HEK293 (cell line): ENCODE data around the gene TOP3A.

ENCODE experiments used
- CTCF ChIA-PET: fragments of 350-600 bp; formaldehyde crosslinking; extraction: SDS; loops from one replicate; lab custom pipeline; 2021; ENCODE audit warnings: antibody characterized with exemption; lab: Yijun Ruan, JAX
- POLR2A ChIA-PET: fragments of 300-600 bp; formaldehyde crosslinking; extraction: SDS; loops from one replicate; lab custom pipeline; 2020; ENCODE audit warnings: antibody characterized with exemption, inconsistent platforms; lab: Yijun Ruan, JAX
- H3K27ac ChIP-seq: fragments of 200-500 bp; sonication (Bioruptor generic); 2 replicates; pipeline ENCODE4 v1.5.1; 2014; ENCODE audit warnings: low read depth, low read length, control low read depth, inconsistent platforms; ENCODE audit errors: extremely low read depth
- H3K36me3 ChIP-seq, 2 experiments: fragments of 200-500 bp in 1 of 2; sonication (Bioruptor generic) in 1 of 2; 1 replicate in 1 of 2; 2 replicates in 1 of 2; pipeline ENCODE4 v1.5.1; 2014 to 2017; ENCODE audit warnings: inconsistent platforms in 2 of 2, low read length in 2 of 2; ENCODE audit not compliant: control insufficient read depth in 2 of 2, insufficient read depth in 1 of 2
- H3K4me1 ChIP-seq: fragments of 200-500 bp; sonication (Bioruptor generic); 2 replicates; pipeline ENCODE4 v1.5.1; 2014; ENCODE audit warnings: mild to moderate bottlenecking, low read length, inconsistent platforms; ENCODE audit not compliant: control insufficient read depth, insufficient read depth
- H3K4me3 ChIP-seq: 2 replicates; pipeline ENCODE4 v1.5.1; 2011; ENCODE audit warnings: low read depth, mild to moderate bottlenecking, control low read depth, low read length, moderate library complexity
- H3K9me3 ChIP-seq: fragments of 200-500 bp; sonication (Bioruptor generic); 2 replicates; pipeline ENCODE4 v1.5.1; 2014; ENCODE audit warnings: low read depth, low read length, inconsistent platforms; ENCODE audit not compliant: control insufficient read depth, insufficient read depth
- EGR2 ChIP-seq: fragments of 450-650 bp; formaldehyde crosslinking; IDR thresholded peaks from 2 replicates; pipeline ENCODE4 v1.5.1; 2016; ENCODE audit warnings: low read depth, missing biosample characterization, missing genetic modification characterization
- GLI2 ChIP-seq: fragments of 450-650 bp; formaldehyde crosslinking; IDR thresholded peaks from 2 replicates; pipeline ENCODE4; 2017; ENCODE audit warnings: missing biosample characterization, missing genetic modification characterization, low read depth, borderline replicate concordance
- OVOL3 ChIP-seq: fragments of 450-650 bp; formaldehyde crosslinking; IDR thresholded peaks from 2 replicates; pipeline ENCODE4 v1.5.1; 2016; ENCODE audit warnings: missing biosample characterization, missing genetic modification characterization
- PRDM2 ChIP-seq: fragments of 450-650 bp; formaldehyde crosslinking; IDR thresholded peaks from 2 replicates; pipeline ENCODE4 v1.5.1; 2016; ENCODE audit warnings: missing biosample characterization, missing genetic modification characterization, borderline replicate concordance
- REST ChIP-seq: fragments of 450-650 bp; formaldehyde crosslinking; IDR thresholded peaks from 2 replicates; pipeline ENCODE4 v1.5.1; 2016; ENCODE audit warnings: missing biosample characterization, missing genetic modification characterization
- SALL2 ChIP-seq: fragments of 450-650 bp; formaldehyde crosslinking; IDR thresholded peaks from 2 replicates; pipeline ENCODE4 v1.5.0; 2017; ENCODE audit warnings: missing biosample characterization, mild to moderate bottlenecking, missing genetic modification characterization, borderline replicate concordance
- ZBTB44 ChIP-seq: fragments of 450-650 bp; IDR thresholded peaks from 2 replicates; pipeline ENCODE4 v1.5.1; 2018; ENCODE audit warnings: missing biosample characterization, mild to moderate bottlenecking, missing genetic modification characterization
- ZFHX2 ChIP-seq: fragments of 450-650 bp; formaldehyde crosslinking; conservative IDR thresholded peaks from 2 replicates; pipeline ENCODE4 v1.5.1; 2016; ENCODE audit warnings: missing biosample characterization, missing genetic modification characterization
- ZNF24 ChIP-seq: fragments of 450-650 bp; formaldehyde crosslinking; IDR thresholded peaks from 2 replicates; pipeline ENCODE4 v1.5.1; 2016; ENCODE audit warnings: missing biosample characterization, missing genetic modification characterization

The TOP3A gene

GRCh38 chr17:18327556-18327955, 12.8 kb upstream of the TOP3A start:
- Histone ChIP-seq H3K36me3 (peaks cover 13 to 97% of the 10 kb centered on the region in 2 experiments), H3K4me1 (no peaks in the 10 kb centered on the region), H3K9me3 (no peaks in the 10 kb centered on the region), H3K27ac (no peak overlapping the region), H3K4me3 (no peak overlapping the region)
- ChIA-PET POLR2A (interaction anchor here (1.6 kb wide), 1 partner anchor 13 kb away, joined by 8 read pairs; the partner anchor contains the start of genes SMCR8 and TOP3A), CTCF (interaction anchor here (0.7 to 1.1 kb wide), 2 partner anchors 79 to 532 kb away, joined by 3 read pairs; no protein-coding TSS in a partner anchor)
- TF ChIP-seq SALL2 (tag by site-specific recombination) (no peak), ZBTB44 (tag by site-specific recombination) (peak; percentile 65)

- Histone ChIP-seq H3K9me3 (no peaks in the 10 kb centered on the region), H3K36me3 (peaks cover 13 to 97% of the 10 kb centered on the region in 2 experiments), H3K4me1 (no peaks in the 10 kb centered on the region), H3K4me3 (no peak overlapping the region), H3K27ac (no peak overlapping the region)
- CTCF ChIA-PET, result no interaction called here
- 0 out of 2 replicates have a peak, but pooled peaks have one; percentile 25 for TF ChIP-seq EGR2
- TF ChIP-seq ZFHX2, result peak; percentile 26; the same call in 1 of the 2 replicates
- no peak for TF ChIP-seq OVOL3
- no peak for TF ChIP-seq GLI2 (tag by site-specific recombination)
- no peak for TF ChIP-seq PRDM2
- POLR2A ChIA-PET, result interaction anchor here (1.6 kb wide), 1 partner anchor 12 kb away, joined by 8 read pairs; the partner anchor contains the start of genes SMCR8 and TOP3A
Observed at GRCh38 chr17:18327093-18327492, 12.3 kb upstream of the TOP3A start.

- Histone ChIP-seq H3K36me3 (peaks cover 15 to 97% of the 10 kb centered on the region in 2 experiments), H3K4me1 (no peaks in the 10 kb centered on the region), H3K4me3 (no peak overlapping the region), H3K27ac (peak overlapping the region; percentile 41; the same call in 1 of the 2 replicates), H3K9me3 (no peaks in the 10 kb centered on the region)
- POLR2A ChIA-PET, result interaction anchor here (1.1 kb wide), 1 partner anchor 12 kb away, joined by 3 read pairs; the partner anchor contains the start of genes SMCR8 and TOP3A
- CTCF ChIA-PET, result no interaction called here
- TF ChIP-seq ZNF24 (tag by site-specific recombination) (no peak), REST (0 out of 2 replicates have a peak, but pooled peaks have one; percentile 16)
- TF ChIP-seq, all 188 proteins: peak for 1
Observed at GRCh38 chr17:18326572-18326971, 11.8 kb upstream of the TOP3A start.
